Endothelial cell of umbilical vein (primary cell): ENCODE results near the gene POLR1C.

Source experiments
- CTCF ChIP-seq, 2 donors: IDR thresholded peaks; 1 replicate in 1 of 2; 2 replicates in 1 of 2; pipeline ENCODE4 v1.5.1; 2011; ENCODE audit warnings: low read length in 2 of 2, mild to moderate bottlenecking in 2 of 2, moderate library complexity in 2 of 2, control low read depth in 1 of 2, inconsistent platforms in 1 of 2, low read depth in 1 of 2; ENCODE audit not compliant: insufficient read depth in 1 of 2; ENCODE audit errors: extremely low read depth in 1 of 2
- EZH2 ChIP-seq: IDR thresholded peaks from 2 replicates; pipeline ENCODE4 v1.6.1; 2012; ENCODE audit warnings: borderline replicate concordance, low read depth, mild to moderate bottlenecking, moderate library complexity, low read length, inconsistent platforms; ENCODE audit not compliant: severe bottlenecking
- GATA2 ChIP-seq: IDR thresholded peaks from 2 replicates; pipeline ENCODE4 v1.7.0; 2011; ENCODE audit warnings: low read depth, mild to moderate bottlenecking, moderate library complexity, mixed read lengths, low read length; ENCODE audit not compliant: insufficient read length, insufficient read depth
- JUN ChIP-seq: IDR thresholded peaks from 2 replicates; pipeline ENCODE4 v1.6.1; 2011; ENCODE audit warnings: borderline replicate concordance, low read depth; ENCODE audit not compliant: insufficient read length, insufficient read depth
- MAX ChIP-seq: IDR thresholded peaks from 2 replicates; pipeline ENCODE4 v1.6.1; 2011; ENCODE audit not compliant: insufficient read depth, insufficient read length
- MYC ChIP-seq: IDR thresholded peaks from one replicate; pipeline ENCODE4 v1.6.1; 2011; ENCODE audit warnings: mild to moderate bottlenecking, low read depth, low read length
- POLR2A ChIP-seq: IDR thresholded peaks from 2 replicates; pipeline ENCODE4 v1.6.1; 2012; ENCODE audit warnings: low read depth, mild to moderate bottlenecking, control low read depth, low read length
- POLR2AphosphoS5 ChIP-seq: IDR thresholded peaks from 2 replicates; pipeline ENCODE4 v1.6.1; 2012; ENCODE audit warnings: low read depth, mild to moderate bottlenecking, control low read depth, low read length, moderate library complexity; ENCODE audit not compliant: insufficient read depth

GRCh38 chr6:43509142-43509983 is 7.5 kb upstream of the POLR1C start:
- TF ChIP-seq POLR2A (no peak), EZH2 (no peak), CTCF (IDR thresholded peaks at IDR 0.05; ENCODE audit: extremely low read depth in 1 of 2, insufficient read depth in 1 of 2, low read depth in 1 of 2, low read length in 2 of 2) (no peak), MAX (no peak), POLR2AphosphoS5 (no peak), GATA2 (no peak), JUN (no peak), MYC (no peak)
